K562 (cell line): Measurements from ENCODE around the gene CACNA2D3. TPM values are rescaled to one million over a fixed set of nuclear protein-coding genes. Genes with fewer than 3 reads are reported as not detected.

Experiments used
- polyA plus RNA-seq, 8 experiments: library from polyadenylated mRNA; depleted of rRNA in 4 of 8; stranded (reverse) in 5 of 8; unstranded in 3 of 8; fragments of >200 nt; fragmentation: Nextera tagmentation in 2 of 8; fragmentation: Illumina TruSeq in 1 of 8; extraction: Ambion mirVana in 2 of 8; extraction: Trizol in 1 of 8; gene quantifications; 2 replicates each; pipeline versions ENCODE4 v1.2.1 to v1.2.3, GENCODE V29; 2011 to 2014; ENCODE audit warnings: inconsistent platforms in 1 of 8, missing spikeins in 1 of 8
- total RNA-seq, 7 experiments: library from RNA; depleted of rRNA in 6 of 7; stranded (reverse); fragments of >200 nt in 6 of 7; fragmentation: Illumina TruSeq in 2 of 7; extraction: Trizol in 2 of 7; gene quantifications; 2 replicates each; pipeline versions ENCODE4 v1.2.1 to v1.2.3, GENCODE V29; 2011 to 2021; ENCODE audit warnings: low replicate concordance in 1 of 7

CACNA2D3 gene
- total and polyA plus RNA-seq, 9 of the 15 experiments (the other 6 are each of a cell fraction or from before 2014, with no cell fraction given) = 0.01 TPM; not detected in 8

Other genes starting within 250 kb of the CACNA2D3 start
- 14.2 and 17.5 TPM in 2 replicates for gene ACTR8, start 240.4 kb upstream of the CACNA2D3 start, total RNA-seq (2014; rRNA removed)
- gene ACTR8, start 240.4 kb upstream of the CACNA2D3 start, total RNA-seq (2014; rRNA removed; fragmentation: Illumina TruSeq; extraction: Trizol) = 18.5 and 18.7 TPM in 2 replicates
- gene ACTR8, start 240.4 kb upstream of the CACNA2D3 start, total RNA-seq (2015; rRNA removed; fragmentation: Illumina TruSeq; extraction: Trizol) = 18.1 and 19.1 TPM in 2 replicates
- gene ACTR8, start 240.4 kb upstream of the CACNA2D3 start, total RNA-seq (2021) = 17.5 and 24.2 TPM in 2 replicates
- 13.3 and 19.1 TPM in 2 replicates for gene ACTR8, start 240.4 kb upstream of the CACNA2D3 start, polyA plus RNA-seq (2011; rRNA removed)
- 13.8 and 14.0 TPM in 2 replicates for gene ACTR8, start 240.4 kb upstream of the CACNA2D3 start, polyA plus RNA-seq (2014; fragmentation: Illumina TruSeq; extraction: Trizol)
- 1 to 10 TPM; 4.8 to 6.6 TPM for gene ACTR8, start 240.4 kb upstream of the CACNA2D3 start, polyA plus RNA-seq (2014; fragmentation: Nextera tagmentation; extraction: Ambion mirVana)
- 10.9 and 14.4 TPM in 2 replicates for gene ACTR8, start 240.4 kb upstream of the CACNA2D3 start, polyA plus RNA-seq (2014; rRNA removed)
- 28.7 and 29.7 TPM in 2 replicates for gene SELENOK, start 230.7 kb upstream of the CACNA2D3 start, total RNA-seq (2014; rRNA removed)
- 34.8 and 43.9 TPM in 2 replicates for gene SELENOK, start 230.7 kb upstream of the CACNA2D3 start, total RNA-seq (2014; rRNA removed; fragmentation: Illumina TruSeq; extraction: Trizol)
- 12.6 and 18.3 TPM in 2 replicates for gene SELENOK, start 230.7 kb upstream of the CACNA2D3 start, total RNA-seq (2015; rRNA removed; fragmentation: Illumina TruSeq; extraction: Trizol)
- 23.5 and 27.9 TPM in 2 replicates for gene SELENOK, start 230.7 kb upstream of the CACNA2D3 start, total RNA-seq (2021)
- 83.9 and 102 TPM in 2 replicates for gene SELENOK, start 230.7 kb upstream of the CACNA2D3 start, polyA plus RNA-seq (2011; rRNA removed)
- gene SELENOK, start 230.7 kb upstream of the CACNA2D3 start, polyA plus RNA-seq (2014; fragmentation: Illumina TruSeq; extraction: Trizol) = 23.9 and 28.2 TPM in 2 replicates
- 100 to 1,000 TPM; 150 to 164 TPM for gene SELENOK, start 230.7 kb upstream of the CACNA2D3 start, polyA plus RNA-seq (2014; fragmentation: Nextera tagmentation; extraction: Ambion mirVana)
- gene SELENOK, start 230.7 kb upstream of the CACNA2D3 start, polyA plus RNA-seq (2014; rRNA removed) = 39.3 and 46.7 TPM in 2 replicates